ENCODE results near the gene USP1. TPM values are rescaled to one million over a fixed set of nuclear protein-coding genes. Genes with fewer than 3 reads are reported as not detected.

USP1 gene
- total RNA-seq, 1 experiment from 2014 or later: 42.9 TPM

DNA sequence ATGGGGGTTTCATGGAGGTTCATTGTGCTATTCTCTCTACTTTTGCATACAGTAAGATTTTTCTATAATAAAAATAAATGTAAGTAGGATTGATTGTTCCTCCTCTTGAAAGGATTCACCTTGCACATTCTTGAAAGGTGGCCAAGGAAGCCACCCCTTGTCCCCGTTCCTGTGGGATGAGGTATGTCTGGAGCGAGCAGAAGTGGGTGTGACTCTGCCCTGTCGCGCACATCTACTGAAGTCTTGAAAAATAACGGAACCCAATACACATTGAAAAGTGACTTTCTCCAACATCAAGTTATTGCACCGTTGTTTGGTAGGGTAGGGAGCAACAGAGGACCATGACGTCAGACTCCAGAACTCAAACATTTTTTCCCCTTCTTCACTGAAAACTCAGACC lies 46.8 kb upstream of the USP1 start:
- Histone ChIP-seq H3K36me3 (ENCODE audit: control insufficient read depth, insufficient read depth, low read length) (no peaks in the 10 kb centered on the region), H3K9me3 (ENCODE audit: control insufficient read depth, insufficient read depth, low read depth, low read length) (no peaks in the 10 kb centered on the region), H3K27me3 (ENCODE audit: control insufficient read depth, insufficient read depth, low read length) (peaks cover 8% of the 10 kb centered on the region; the same call in 1 of the 2 replicates), H3K27ac (ENCODE audit: low read length) (no peak overlapping the region), H3K4me3 (ENCODE audit: low read depth in 2 of 2, low read length in 2 of 2) (no peak overlapping the region), H3K4me1 (ENCODE audit: control insufficient read depth, insufficient read depth, low read length) (no peaks in the 10 kb centered on the region)
- in situ Hi-C loops (cut with HindIII; ENCODE audit: low pct_unique_long_range_greater_than_20kb, low sequenced_read_pairs): no loop called here
- ATAC-seq (no peak), DNase-seq (ENCODE audit: low read depth, low spot score) (no peak)
- TF ChIP-seq, protein P1, sequence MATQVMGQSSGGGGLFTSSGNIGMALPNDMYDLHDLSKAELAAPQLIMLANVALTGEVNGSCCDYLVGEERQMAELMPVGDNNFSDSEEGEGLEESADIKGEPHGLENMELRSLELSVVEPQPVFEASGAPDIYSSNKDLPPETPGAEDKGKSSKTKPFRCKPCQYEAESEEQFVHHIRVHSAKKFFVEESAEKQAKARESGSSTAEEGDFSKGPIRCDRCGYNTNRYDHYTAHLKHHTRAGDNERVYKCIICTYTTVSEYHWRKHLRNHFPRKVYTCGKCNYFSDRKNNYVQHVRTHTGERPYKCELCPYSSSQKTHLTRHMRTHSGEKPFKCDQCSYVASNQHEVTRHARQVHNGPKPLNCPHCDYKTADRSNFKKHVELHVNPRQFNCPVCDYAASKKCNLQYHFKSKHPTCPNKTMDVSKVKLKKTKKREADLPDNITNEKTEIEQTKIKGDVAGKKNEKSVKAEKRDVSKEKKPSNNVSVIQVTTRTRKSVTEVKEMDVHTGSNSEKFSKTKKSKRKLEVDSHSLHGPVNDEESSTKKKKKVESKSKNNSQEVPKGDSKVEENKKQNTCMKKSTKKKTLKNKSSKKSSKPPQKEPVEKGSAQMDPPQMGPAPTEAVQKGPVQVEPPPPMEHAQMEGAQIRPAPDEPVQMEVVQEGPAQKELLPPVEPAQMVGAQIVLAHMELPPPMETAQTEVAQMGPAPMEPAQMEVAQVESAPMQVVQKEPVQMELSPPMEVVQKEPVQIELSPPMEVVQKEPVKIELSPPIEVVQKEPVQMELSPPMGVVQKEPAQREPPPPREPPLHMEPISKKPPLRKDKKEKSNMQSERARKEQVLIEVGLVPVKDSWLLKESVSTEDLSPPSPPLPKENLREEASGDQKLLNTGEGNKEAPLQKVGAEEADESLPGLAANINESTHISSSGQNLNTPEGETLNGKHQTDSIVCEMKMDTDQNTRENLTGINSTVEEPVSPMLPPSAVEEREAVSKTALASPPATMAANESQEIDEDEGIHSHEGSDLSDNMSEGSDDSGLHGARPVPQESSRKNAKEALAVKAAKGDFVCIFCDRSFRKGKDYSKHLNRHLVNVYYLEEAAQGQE (IDR thresholded peaks at IDR 0.05; ENCODE audit: insufficient read depth in 1 of 2, low read depth in 2 of 2, low read length in 1 of 2): no peak
- no peak for TF ChIP-seq SIN3A (IDR thresholded peaks at IDR 0.05; ENCODE audit: borderline replicate concordance, insufficient read depth, low read depth, low read length)
- TF ChIP-seq, protein P2, sequence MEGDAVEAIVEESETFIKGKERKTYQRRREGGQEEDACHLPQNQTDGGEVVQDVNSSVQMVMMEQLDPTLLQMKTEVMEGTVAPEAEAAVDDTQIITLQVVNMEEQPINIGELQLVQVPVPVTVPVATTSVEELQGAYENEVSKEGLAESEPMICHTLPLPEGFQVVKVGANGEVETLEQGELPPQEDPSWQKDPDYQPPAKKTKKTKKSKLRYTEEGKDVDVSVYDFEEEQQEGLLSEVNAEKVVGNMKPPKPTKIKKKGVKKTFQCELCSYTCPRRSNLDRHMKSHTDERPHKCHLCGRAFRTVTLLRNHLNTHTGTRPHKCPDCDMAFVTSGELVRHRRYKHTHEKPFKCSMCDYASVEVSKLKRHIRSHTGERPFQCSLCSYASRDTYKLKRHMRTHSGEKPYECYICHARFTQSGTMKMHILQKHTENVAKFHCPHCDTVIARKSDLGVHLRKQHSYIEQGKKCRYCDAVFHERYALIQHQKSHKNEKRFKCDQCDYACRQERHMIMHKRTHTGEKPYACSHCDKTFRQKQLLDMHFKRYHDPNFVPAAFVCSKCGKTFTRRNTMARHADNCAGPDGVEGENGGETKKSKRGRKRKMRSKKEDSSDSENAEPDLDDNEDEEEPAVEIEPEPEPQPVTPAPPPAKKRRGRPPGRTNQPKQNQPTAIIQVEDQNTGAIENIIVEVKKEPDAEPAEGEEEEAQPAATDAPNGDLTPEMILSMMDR (IDR thresholded peaks at IDR 0.05): no peak
- TF ChIP-seq POLR2AphosphoS5 (IDR thresholded peaks at IDR 0.05; ENCODE audit: low read depth, low read length): no peak
- no peak for TF ChIP-seq TCF7L2 (IDR thresholded peaks at IDR 0.05; ENCODE audit: low read depth, low read length)
- no TSS peak for BruUV-seq (replicated peaks)
- intact Hi-C loops (cut with micrococcal nuclease; ENCODE audit: unreplicated experiment): no loop called here
- ChIA-PET POLR2A (no interaction called here), CTCF (no interaction called here)

DNA sequence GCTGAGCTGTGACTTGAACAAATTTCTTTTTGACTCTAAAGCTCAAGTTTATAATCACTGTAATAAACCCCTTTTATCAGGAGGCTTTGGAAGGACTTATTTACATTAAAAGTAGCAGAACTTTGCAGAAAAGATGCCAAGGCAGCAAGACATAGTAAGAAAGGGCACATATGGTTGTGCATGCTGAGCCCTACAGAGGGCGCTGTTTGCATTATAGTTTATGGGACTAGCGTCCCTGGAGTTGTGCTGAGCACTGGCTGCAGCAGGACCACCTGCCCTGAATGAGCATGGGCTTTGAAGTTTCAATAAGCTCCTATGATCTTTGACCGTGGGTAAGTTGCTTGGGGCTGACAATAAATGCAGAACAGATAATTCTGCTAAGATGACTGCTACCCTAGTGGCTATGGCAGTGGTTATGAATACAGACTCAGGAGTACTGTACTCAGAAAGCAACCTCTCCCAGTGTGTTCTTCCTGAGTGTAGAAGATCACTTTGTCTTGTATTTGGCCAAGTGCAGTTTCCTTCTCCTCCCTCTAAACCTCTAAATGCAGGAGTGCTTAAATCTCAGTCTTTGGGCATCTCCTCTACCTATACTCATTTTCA lies 45.4 kb upstream of the USP1 start:
- no peak for ATAC-seq
- DNase-seq (ENCODE audit: low read depth, low spot score): no peak
- H3K27me3 ChIP-seq (ENCODE audit: control insufficient read depth, insufficient read depth, low read length): peaks cover 8% of the 10 kb centered on the region; the same call in 1 of the 2 replicates
- H3K36me3 ChIP-seq (ENCODE audit: control insufficient read depth, insufficient read depth, low read length): no peaks in the 10 kb centered on the region
- no peaks in the 10 kb centered on the region for H3K9me3 ChIP-seq (ENCODE audit: control insufficient read depth, insufficient read depth, low read depth, low read length)
- BruUV-seq (replicated peaks): no TSS peak
- intact Hi-C loops (cut with micrococcal nuclease; ENCODE audit: unreplicated experiment) (no loop called here), in situ Hi-C loops (cut with HindIII; ENCODE audit: low pct_unique_long_range_greater_than_20kb, low sequenced_read_pairs) (no loop called here)
- H3K27ac ChIP-seq (ENCODE audit: low read length): no peak overlapping the region
- ChIA-PET CTCF (interaction anchor here (0.5 to 0.9 kb wide), 3 partner anchors 216 to 247 kb away, joined by 3 to 4 read pairs (median 4); no protein-coding TSS in a partner anchor), POLR2A (interaction anchor here (0.6 kb wide), 1 partner anchor 237 kb away, joined by 3 read pairs; no protein-coding TSS in a partner anchor)
- TF ChIP-seq, protein P2 (IDR thresholded peaks at IDR 0.05): peak; percentile 69
- TF ChIP-seq SIN3A (IDR thresholded peaks at IDR 0.05; ENCODE audit: borderline replicate concordance, insufficient read depth, low read depth, low read length): no peak
- no peak overlapping the region for H3K4me3 ChIP-seq (ENCODE audit: low read depth in 2 of 2, low read length in 2 of 2)
- no peaks in the 10 kb centered on the region for H3K4me1 ChIP-seq (ENCODE audit: control insufficient read depth, insufficient read depth, low read length)
